CD4-positive, alpha-beta T cell treated with Interferon alpha-2 for 1 hour (primary cell): ENCODE data around the gene AUTS2.

Experiments used
- DNase-seq, 2 donors: peaks; one replicate each; pipeline ENCODE4 v3.0.0-alpha.2; 2020 to 2022

AUTS2 gene

DNA sequence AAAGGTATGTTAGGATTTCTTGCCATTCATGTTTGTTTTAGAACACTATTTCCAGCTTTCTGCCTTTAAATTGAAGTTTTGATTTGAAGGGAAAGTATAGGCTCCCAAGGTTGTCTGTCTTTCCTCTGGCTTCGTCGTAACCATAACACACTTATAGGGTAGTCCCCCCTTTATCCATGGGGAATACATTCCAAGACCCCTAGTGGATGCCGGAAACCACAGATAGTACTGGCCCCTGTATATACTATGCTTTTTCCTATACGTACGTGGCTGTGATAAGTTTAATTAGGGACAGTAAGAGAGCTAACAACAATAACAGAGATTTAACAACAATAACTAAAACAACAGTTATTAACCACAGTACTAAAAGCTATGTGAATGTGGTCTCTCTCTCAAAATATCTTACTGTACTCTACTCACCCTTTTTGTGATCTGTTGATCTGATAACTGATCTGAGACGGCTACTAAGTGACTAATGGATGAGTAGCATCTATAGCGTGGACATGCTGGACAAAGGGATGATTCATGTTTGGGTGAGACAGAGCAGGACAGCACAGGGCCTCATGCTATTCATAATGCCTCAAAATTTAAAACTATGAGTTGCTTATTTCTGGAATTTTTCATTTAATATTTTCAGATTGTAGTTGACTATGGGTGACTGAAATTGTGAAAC lies 273.1 kb downstream of the AUTS2 start:
- no peak for DNase-seq

DNA sequence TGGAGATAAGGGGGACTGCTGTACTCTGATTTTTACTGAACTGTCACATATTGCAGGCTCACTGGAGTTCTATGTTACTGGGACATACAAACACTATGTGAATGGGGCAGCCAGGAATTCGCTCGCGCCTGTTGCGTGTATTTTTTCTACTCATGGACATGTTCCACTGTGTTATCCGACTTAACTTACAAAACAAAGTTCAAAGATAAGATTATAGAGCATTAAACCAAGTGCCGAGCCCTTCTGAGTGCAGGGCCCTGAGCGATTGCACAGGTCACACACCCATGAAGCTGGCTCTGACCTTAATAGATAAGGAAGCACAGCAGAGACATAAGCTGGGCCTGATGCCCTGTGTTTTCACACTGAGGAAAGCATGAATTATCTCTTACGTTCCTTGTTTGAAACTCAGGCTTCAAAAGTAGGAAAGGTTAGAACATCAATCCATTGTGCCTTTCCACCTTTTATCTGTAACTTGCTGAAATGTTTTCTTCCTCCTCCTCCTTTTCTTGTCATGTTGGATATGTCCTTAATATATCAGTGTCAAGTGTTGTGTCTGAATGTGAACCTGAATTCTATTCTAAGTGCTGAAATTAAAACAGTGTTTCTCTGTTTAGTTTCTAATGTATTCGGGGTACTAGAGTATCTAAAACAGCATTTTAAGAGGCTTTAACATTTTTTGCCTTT lies 273.8 kb downstream of the AUTS2 start:
- DNase-seq, result no peak

DNA sequence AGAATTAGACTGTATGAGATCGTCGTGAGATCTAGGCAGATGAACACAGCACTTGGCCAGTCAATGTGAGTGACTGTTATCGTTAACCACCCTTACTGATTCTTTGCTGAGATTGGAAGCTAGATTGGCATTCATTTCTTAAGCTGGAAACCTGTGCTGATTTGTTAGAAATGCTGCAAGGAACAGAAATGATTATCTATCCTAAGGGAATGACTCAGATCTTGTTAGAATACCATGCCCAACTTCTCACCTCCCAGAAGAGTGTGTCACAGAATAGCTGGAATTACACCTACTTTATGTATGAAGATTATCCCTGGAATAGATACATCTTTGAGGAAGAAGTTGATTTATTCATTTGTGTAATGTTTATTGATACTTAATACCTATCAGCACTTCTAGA lies 275.2 kb downstream of the AUTS2 start:
- no peak for DNase-seq

DNA sequence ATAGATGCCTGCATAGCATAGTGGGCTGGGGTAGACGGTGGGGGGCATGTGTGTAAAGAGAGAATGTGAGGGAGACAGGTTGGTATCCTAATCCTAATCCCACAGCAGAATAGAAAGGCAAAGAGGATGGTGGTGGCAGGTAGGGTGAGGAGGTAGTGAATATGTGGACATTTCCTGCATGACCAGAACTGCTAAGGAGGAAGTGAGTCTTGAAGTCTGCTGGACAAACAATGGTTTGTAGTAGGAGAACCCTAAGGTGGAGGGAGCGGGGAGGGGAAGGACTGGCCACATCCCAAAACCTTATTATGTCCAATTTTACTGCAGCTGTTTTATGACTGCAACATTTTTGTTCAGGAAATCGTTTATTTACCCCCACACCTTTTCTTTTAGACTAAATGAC lies 279.7 kb downstream of the AUTS2 start:
- no peak for DNase-seq

DNA sequence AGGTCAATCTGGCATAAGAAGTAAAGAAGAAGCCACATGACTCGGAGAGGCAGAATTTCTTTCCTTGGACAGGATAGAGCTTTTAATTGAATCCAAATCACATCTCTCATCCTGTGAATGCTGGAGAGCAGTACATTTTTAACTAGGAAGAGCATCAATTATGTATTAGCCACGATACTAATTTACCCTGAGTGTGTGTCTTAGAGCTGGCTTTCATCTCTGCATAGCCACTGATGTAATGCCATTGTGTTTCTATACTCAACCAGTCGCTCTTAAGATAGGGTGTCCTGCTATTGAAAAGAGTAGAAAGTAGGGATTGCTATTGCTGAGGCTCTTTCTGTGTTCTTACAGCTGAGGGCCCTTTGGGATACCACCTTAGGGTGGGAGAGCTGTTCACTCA lies 280.3 kb downstream of the AUTS2 start:
- DNase-seq, result no peak

DNA sequence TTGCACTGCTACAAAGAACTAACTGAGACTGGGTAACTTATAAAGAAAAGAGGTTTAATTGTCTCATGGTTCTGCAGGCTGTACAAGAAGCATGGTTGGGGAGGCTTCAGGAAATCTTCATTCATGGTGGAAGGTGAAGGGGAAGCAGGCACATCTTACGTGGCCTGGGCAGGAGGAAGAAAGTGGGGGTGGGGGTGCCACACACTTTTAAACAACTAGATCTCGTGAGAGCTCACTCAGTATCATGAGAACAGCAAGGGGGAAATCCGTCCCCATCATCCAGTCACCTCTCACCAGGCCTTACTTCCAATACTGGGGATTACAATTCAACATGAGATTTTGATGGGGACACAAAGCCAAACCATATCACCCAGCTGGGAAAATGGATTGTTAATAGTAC lies 281.7 kb downstream of the AUTS2 start:
- DNase-seq, result no peak

DNA sequence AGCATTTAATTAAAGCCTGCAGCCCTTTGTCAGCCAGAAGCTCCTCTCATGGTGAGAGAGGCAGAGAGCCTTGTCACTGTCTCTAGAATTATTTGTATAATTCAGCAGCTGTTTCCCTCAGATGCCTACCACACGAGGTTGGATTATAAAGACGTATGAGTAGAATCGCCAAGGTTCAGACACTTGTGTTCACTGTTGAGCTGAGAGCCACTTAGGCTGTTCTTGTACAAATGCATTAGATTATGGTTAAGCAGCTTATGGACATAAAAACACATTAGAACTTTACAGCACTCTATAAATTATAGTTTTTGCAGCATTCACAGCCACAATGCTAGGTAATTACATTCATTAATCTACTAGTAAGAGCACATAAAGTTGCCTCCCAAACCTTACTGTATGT lies 282.6 kb downstream of the AUTS2 start:
- no peak for DNase-seq

DNA sequence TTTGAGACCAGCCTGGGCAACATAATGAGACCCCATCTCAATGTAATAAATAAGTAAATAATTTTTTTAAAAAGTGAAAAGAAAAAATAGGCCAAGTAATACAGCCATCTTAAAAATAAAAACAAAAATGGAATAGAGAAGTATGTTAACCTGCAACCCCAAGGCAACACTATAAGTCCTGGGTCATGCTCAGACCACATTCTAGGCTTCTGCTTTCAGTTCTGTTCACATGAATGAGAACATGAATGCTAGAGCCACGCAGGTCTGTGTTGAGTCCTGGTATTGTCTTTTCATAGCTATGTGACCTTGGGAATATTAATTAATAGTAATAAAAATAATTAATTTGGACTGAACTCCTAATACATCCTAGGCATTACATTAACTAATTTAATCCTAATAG lies 284.0 kb downstream of the AUTS2 start:
- no peak for DNase-seq

DNA sequence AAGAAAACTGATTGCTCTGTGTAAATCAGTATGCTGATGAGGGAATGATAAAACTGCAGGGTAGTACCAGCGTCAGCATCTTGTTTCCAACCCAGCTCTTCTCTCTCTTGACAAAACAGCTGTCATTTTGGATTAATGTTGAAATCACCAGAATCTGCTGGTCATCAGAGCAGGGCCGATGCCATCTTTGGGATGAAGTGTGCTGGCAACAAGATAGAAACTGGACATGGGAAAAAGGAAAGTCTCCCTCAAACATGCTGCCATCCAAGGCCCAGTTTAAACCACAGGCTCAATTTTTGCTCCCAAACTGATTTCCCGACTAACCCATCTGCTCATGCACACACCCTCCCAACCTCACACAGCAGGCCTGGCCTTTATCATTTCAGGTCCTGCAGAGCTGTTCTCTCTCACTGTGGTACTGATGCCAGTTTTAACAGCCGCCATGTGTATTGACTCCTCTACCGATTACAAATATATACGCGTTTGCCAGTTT lies 285.2 kb downstream of the AUTS2 start:
- no peak for DNase-seq

DNA sequence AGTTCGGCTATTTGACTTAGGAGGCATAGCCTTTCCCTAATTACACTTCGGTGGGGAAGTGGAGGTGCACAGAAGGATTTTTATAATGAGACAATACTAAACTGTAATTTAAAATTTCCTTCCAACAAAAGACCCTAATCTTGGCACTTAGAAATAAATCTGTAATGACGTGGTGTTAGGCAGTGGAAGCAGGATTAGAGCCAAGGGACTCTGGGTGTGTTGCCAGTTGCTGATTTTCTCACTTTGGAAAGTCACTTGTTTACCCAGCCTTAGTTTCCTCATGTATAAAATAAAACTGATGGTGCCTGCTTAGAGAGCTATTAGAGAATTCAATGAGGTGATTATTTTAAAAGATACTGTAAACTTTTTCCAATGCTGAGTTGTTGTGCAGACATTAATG lies 287.2 kb downstream of the AUTS2 start:
- DNase-seq, result no peak

DNA sequence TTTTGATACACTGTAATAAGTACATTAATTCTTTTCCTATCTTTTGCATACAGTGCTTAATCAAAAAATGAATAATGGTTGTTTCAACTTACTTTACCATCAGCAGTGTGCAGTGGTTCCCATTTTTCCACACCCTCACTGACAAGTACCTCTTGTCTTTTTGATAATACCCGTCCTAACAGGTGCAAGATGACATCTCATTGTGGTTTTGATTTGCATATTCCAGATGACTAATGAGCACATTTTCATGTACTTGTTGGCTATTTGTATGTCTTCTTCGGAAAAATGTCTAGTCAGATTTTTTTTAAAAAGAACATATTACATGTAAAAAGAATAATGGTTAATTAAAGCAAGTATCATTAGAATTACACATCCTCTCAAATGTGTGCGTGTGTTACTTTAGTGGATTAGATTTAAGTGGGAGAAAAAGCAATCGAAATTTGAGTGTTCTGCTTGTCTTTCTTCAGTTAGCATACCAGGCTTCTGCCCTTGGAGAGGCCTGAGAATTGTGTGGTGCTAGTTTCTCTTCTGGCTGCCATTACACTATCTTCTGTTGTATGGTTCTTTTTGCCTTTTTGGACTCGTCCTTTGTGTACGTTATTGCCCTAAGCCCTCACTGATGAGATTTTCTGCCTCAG lies 291.2 kb downstream of the AUTS2 start:
- DNase-seq, result no peak

DNA sequence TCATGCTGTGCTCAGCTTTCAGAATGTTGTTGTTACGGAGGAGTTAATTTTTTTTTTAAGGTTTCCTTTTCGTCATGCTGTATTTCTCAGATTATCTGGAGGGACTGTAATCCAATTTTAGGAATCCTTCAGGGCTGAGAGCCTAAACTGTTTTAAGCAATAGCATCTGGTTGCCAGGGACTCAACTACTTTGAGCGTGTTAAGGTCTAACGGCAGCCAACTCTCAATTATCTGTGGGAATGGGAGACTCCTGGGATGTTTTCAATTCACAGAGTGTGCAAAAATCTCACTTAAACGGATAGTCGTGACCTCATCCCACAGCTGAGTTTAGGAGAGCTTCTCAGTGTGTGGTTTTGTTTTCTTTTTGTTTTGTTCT lies 291.7 kb downstream of the AUTS2 start:
- no peak for DNase-seq

DNA sequence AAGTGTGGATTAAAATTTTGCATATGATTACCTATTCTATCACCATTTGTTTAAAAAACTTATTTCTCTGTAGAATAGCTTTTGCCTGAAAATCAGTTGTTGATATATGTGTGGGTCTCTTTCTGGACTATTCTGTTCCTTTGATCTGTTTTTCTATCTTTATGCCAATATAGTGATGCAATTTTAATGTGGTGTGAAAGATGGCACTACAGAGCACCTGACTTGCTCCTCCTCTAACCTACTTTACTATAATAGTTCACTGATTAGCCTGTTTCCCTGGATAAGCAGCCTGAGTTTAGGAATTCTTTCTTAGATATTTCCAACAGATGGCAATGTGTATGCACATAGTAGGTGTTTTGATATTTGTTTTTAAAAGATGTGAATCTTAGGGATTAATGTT lies 294.5 kb downstream of the AUTS2 start:
- DNase-seq, result no peak

DNA sequence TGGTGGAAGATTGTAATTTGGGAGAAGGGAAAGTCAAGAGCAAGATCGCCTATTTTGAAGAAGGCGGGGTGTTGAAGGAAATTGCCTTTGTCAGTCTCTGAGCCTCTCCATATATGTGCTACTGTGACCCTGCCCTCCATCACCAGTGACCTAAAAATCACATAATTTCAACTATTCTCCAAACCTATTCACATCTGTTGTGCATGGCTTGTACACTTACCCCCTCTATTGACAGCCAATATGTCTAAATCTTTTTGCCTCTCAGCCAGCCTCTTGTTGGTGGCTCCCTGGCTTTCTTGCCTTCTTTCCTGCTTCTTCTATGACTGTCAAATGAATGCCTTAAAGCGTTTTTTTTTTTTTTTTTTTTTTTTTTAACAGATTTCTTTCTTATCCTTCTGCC lies 295.6 kb downstream of the AUTS2 start:
- DNase-seq, result no peak

DNA sequence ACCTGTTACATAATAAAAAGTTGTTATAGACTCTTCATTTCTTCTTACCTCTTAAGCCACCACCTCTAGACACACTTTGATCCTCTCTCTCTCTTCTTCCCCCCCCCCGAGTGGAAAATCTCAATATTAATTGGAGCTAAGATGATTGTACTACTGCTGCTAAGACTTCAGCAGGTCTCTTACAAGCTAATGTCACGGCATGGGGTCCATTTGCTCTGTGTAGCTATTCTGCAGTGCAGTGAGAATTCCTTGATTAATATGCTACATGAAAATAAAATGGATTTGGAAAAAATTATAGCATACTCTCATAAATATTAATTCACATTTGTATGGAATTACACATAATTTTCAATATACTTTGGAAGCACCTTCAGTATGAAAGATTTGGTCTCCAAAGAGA lies 297.2 kb downstream of the AUTS2 start:
- no peak for DNase-seq

DNA sequence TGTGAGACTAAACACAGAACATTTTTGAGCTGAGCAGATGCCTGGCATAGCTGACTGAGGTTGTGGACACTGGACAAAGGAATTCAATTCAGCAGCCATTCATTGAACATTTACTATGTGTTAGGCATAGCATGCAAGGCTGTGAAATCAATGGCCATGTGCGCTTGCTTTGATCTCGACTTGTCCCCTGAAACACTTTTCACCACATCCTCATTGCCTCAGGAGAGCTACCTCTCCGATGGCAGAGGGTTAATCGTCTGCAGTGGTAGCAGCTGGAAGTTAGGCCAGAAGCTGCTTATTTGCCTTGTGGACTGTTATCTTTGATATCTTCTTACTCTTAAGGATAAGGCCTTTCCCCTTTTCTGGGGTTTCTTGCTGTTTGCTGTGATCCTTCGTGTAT lies 297.8 kb downstream of the AUTS2 start:
- DNase-seq, result no peak

DNA sequence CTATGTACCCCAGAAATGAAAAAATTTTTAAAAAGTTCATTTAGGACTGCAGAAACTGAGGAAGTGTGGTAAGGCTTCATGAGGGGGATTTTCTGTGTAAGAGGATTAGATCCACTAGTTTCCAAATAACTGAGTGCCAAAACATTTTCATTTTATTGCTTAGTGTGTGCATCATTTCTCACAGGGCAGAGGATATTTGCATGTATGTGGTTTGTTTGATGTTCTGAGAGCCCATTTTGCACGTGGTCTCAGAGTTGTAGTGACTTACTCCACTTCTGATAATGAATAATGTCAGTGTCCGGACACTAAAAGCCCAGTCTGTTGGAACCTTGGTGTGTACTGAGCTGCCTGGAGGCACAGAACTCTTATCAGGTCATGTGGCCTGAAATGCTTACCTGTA lies 299.9 kb downstream of the AUTS2 start:
- no peak for DNase-seq

DNA sequence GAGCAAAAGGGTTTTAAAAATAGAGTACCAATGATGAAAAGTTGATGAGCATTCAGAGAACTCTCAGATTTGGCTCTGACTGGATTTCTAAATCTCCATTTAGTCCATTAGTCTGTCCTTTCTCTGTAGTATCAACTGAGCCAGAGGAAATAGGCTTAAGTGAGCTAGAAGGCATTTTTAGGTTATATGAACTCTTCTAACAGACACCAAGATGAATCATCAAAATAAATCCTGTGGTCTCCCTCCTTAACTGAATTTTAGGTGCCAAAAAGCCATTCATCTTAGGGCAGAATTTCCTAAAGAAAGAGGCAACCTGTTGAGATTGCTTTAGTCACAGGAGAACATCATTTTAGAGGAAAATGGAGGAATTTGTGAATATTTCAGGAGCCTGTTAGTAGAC lies 305.1 kb downstream of the AUTS2 start:
- DNase-seq, result no peak

DNA sequence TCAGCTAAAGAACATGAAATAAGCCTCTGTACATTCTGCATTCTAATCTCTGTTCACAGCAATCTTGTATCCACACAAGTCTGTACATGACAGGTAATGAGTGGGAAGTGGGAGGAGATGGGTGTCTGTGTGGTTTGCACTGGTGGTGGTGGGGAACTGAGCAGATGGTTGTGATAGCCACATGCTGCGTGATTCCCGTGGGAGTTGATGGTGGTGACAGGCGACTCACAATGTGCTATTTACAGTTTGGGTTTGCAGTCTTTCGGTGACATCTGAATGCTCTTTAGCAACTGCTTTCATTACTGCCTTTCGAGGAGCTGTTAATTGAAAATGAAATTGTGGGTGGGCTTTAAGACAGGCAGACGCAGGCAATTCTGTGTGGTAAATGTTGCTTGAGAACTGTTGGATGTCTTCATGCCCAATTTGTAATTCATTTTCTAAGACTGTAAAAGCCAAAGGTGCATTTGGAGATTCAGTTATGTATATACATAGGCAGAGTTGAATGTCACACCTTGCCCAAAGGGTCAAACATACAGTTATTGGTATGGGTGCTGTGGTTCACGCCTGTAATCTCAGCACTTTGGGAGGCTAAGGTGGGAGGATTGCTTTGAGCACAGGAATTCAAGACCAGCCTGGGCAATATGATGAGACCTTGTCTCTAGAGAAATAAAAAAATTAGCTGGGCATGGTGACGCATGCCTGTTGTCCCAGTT lies 308.2 kb downstream of the AUTS2 start:
- no peak for DNase-seq

DNA sequence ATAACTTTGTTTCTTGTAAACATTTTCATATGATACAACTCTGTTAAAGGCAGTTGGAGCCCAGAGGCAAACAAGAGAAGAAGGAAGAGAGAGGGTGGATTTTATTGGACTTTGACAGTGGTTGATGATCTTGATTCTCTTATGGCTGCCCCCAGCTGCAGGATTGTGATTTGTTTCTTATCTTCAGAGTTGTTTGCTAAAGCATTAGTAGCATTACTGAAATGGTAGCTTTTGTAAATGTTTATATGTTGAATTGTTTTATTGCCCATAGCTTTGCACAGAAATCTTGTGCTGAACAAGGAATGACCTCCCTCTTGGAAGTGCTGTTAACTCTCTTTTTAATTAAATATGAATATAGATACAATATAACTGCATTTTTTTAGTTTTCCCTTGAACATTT lies 309.4 kb downstream of the AUTS2 start:
- DNase-seq, result no peak

DNA sequence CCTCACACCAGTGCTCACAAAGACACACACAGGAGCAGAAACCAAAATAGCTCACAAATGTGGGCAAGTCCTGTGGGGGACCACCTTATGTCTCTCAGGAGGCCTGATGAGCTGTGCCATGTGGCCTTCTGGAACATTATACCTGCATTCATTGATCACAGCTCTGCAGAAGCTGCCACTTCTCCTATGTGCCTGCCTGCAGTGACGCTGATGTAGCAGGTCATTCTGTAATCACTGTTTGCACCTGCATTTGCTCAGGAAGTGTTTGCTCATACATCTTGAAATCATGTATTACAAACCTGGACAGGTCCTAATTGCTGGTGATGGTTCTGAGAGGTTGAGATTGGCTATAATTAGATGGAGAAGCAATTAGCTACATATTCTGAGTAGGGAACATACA lies 310.2 kb downstream of the AUTS2 start:
- DNase-seq, result no peak

DNA sequence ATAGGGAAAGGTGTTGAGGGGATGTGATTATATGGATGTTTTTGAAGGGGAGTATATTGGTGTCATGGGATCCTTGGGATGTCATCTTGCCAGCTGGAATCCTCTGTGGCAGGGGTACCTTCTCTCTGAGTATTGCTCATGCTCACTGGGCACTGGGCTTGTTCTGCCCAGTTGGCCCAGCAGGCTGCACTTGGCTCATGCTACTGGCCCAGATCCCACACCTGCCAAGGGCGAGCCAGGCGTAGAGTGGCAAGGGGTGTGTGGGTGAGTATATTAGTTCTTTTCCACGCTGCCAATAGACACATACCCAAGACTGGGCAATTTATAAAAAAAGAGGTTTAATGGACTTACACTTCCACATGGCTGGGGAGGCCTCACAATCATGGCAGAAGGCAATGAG lies 311.9 kb downstream of the AUTS2 start:
- no peak for DNase-seq

DNA sequence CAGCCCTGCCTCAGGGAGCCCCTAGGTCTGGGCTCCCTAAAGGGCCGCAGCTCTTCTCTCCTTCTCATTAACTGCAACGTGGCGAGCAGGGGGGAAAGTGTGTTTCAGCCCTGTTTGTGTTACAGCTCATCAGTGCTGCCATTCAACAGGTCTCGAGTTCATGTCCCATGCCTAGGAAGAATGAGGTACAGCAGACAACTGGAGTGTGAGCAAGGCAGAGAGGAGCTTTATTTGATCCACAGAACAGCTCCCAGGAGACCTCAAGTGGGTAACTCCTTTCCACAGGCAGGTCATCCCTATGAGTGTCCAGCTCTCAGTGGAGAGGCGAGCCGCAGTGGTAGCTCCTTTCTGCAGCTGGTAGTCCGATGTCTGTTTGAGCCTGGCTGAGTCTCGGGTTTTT lies 313.1 kb downstream of the AUTS2 start:
- DNase-seq, result no peak

DNA sequence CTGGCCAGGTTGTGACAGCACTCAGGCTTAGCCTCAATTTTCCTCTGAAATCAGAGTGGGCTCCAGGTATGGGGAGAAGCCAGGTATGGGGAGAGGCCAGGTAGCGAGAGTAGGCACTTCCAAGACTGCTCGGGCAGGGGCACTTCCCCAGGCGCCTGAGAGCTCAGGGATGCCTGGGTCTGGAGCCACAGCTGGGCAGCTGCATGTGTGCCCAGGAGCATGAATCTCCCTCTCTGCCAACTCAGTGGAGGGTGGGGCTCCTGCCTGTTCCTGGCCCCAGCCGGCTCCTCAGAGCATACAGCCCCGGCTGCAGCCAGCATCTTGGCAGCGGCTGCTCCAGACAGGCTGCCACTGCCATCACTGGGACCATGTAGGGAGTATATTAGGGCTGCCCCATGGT lies 313.9 kb downstream of the AUTS2 start:
- no peak for DNase-seq
